Measurements from ENCODE around the gene NFIC.
"Not testable (repeated sequence)": the region's sequence is repeated elsewhere in the genome, so short reads cannot be mapped to it uniquely, and the experiment has no call there.

NFIC gene

GRCh38 chr19:3372413-3372812 is 6.0 kb downstream of the NFIC start:
- H3K4me1 ChIP-seq (ENCODE audit: control insufficient read depth in 1 of 2, insufficient read depth in 1 of 2, low read depth in 1 of 2, low read length in 1 of 2), result peaks cover 43 to 44% of the 10 kb centered on the region in 2 experiments

GRCh38 chr19:3373971-3374368 is 7.6 kb downstream of the NFIC start:
- no peaks in the 10 kb centered on the region for H3K9me3 ChIP-seq
- peaks cover 27 to 29% of the 10 kb centered on the region in 2 experiments for H3K4me1 ChIP-seq (ENCODE audit: control insufficient read depth in 1 of 2, insufficient read depth in 1 of 2, low read depth in 1 of 2, low read length in 1 of 2)
- TF ChIP-seq CTCF (IDR thresholded peaks at IDR 0.05), result no peak
- H3K36me3 ChIP-seq, result no peaks in the 10 kb centered on the region
- H3K4me3 ChIP-seq (ENCODE audit: low read depth in 1 of 2, low read length in 1 of 2), result no peak overlapping the region
- H3K27me3 ChIP-seq, result no peaks in the 10 kb centered on the region
- H3K27ac ChIP-seq, result no peak overlapping the region

More at GRCh38 chr19:3372413-3372812, 6.0 kb downstream of the NFIC start:
- Histone ChIP-seq H3K4me3 (ENCODE audit: low read depth in 1 of 2, low read length in 1 of 2) (no peak overlapping the region), H3K9me3 (no peaks in the 10 kb centered on the region), H3K27ac (peak overlapping the region; percentile 27), H3K36me3 (no peaks in the 10 kb centered on the region), H3K27me3 (no peaks in the 10 kb centered on the region)
- TF ChIP-seq CTCF (IDR thresholded peaks at IDR 0.05), result no peak

- TF ChIP-seq CTCF (IDR thresholded peaks at IDR 0.05), result no peak
- no peaks in the 10 kb centered on the region for H3K36me3 ChIP-seq
Measured at GRCh38 chr19:3374369-3375112, 8.2 kb downstream of the NFIC start.

DNA sequence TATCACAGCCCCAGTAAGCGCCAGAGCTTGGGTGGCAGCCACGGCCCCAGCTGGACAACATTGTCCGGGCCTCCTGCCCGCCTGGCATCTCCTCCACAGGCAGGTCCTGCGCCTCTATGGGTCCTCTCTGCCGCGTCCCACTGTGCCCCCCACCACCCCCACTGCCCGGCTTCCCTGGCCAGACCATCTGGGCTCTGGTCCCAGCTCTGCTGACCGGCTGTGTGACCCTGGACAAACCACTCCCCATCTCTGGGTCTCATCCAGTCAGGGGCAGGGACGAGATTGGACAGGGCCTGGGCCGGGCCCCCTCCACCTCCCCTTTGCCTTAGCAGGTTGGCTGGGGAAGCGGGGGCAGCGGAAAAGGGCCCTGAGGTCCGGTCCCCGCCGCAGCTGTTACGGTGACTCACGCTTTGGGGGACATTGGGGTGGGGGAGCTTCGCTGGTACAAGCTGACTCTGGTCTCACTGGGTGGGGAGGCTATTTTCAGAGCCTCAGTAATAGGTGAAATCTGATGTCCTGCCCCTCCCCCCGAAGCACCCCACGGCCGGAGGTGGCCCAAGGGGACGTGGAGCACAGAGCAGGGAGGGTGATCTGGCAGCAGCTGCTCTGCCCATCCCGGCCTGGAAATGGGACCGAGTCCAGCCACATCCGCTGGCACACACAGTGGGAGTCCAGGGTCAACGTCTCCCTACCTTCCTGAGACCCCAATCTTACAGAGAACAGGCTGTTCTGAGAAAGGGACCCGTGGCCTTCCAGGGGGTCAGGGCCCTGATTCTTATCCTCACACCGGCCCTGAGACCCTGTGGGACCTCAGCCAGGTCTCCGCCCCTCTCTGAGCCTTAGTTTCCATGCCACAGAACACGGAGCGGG is 9.1 kb downstream of the NFIC start:
- H3K27me3 ChIP-seq, result no peaks in the 10 kb centered on the region
- H3K27ac ChIP-seq, result peak overlapping the region; percentile 43
- peaks cover 13 to 17% of the 10 kb centered on the region in 2 experiments for H3K4me1 ChIP-seq (ENCODE audit: control insufficient read depth in 1 of 2, insufficient read depth in 1 of 2, low read depth in 1 of 2, low read length in 1 of 2)
- H3K4me3 ChIP-seq (ENCODE audit: low read depth in 1 of 2, low read length in 1 of 2), result no peak overlapping the region
- no peaks in the 10 kb centered on the region for H3K9me3 ChIP-seq
- TF ChIP-seq CTCF (IDR thresholded peaks at IDR 0.05), result no peak
- H3K36me3 ChIP-seq, result no peaks in the 10 kb centered on the region

More at GRCh38 chr19:3374369-3375112, 8.2 kb downstream of the NFIC start:
- Histone ChIP-seq H3K27me3 (no peaks in the 10 kb centered on the region), H3K4me1 (ENCODE audit: control insufficient read depth in 1 of 2, insufficient read depth in 1 of 2, low read depth in 1 of 2, low read length in 1 of 2) (peaks cover 22 to 24% of the 10 kb centered on the region in 2 experiments), H3K4me3 (ENCODE audit: low read depth in 1 of 2, low read length in 1 of 2) (no peak overlapping the region), H3K27ac (peak overlapping the region; percentile 43), H3K9me3 (no peaks in the 10 kb centered on the region)

- peaks cover 6 to 11% of the 10 kb centered on the region in 2 experiments for H3K4me1 ChIP-seq (ENCODE audit: control insufficient read depth in 1 of 2, insufficient read depth in 1 of 2, low read depth in 1 of 2, low read length in 1 of 2)
- H3K27me3 ChIP-seq; H3K9me3 ChIP-seq; H3K27ac ChIP-seq; H3K4me3 ChIP-seq (ENCODE audit: low read depth in 1 of 2, low read length in 1 of 2); H3K36me3 ChIP-seq: not testable (repeated sequence)
Measured at GRCh38 chr19:3376091-3376455, 9.7 kb downstream of the NFIC start.
